Measurements from ENCODE around the gene DPP10. TPM values are rescaled to one million over a fixed set of nuclear protein-coding genes. Genes with fewer than 3 reads are reported as not detected.

Gene DPP10
- polyA plus RNA-seq, 4 donors: 11.5 to 24.1 (median 15.6) TPM

- DNase-seq (ENCODE audit: low read depth in 4 of 4, low spot score in 3 of 4): no peak
Observed at GRCh38 chr2:115796078-115796477, 1353.6 kb downstream of the DPP10 start.

GRCh38 chr2:115807276-115807675, 1364.8 kb downstream of the DPP10 start:
- no peak for DNase-seq (ENCODE audit: low read depth in 4 of 4, low spot score in 3 of 4)

GRCh38 chr2:115825912-115826311, 1383.5 kb downstream of the DPP10 start:
- DNase-seq (ENCODE audit: low read depth in 4 of 4, low spot score in 3 of 4): no peak

GRCh38 chr2:115833196-115833595, 1390.8 kb downstream of the DPP10 start:
- no peak for DNase-seq (ENCODE audit: low read depth in 4 of 4, low spot score in 3 of 4)

GRCh38 chr2:115838539-115838938, 1396.1 kb downstream of the DPP10 start:
- no peak for DNase-seq (ENCODE audit: low read depth in 4 of 4, low spot score in 3 of 4)

GRCh38 chr2:115842306-115842705, 1399.9 kb downstream of the DPP10 start:
- DNase-seq (ENCODE audit: low read depth in 4 of 4, low spot score in 3 of 4): no peak

- DNase-seq (ENCODE audit: low read depth in 4 of 4, low spot score in 3 of 4): no peak
Observed at GRCh38 chr2:115848192-115848591, 1405.8 kb downstream of the DPP10 start.

GRCh38 chr2:115867024-115867423, 1424.6 kb downstream of the DPP10 start:
- no peak for DNase-seq (ENCODE audit: low read depth in 4 of 4, low spot score in 3 of 4)

- DNase-seq (ENCODE audit: low read depth in 4 of 4, low spot score in 3 of 4): no peak
Observed at GRCh38 chr2:115874427-115874826, 1432.0 kb downstream of the DPP10 start.

- DNase-seq (ENCODE audit: low read depth in 4 of 4, low spot score in 3 of 4): no peak
Observed at GRCh38 chr2:115880558-115880957, 1438.1 kb downstream of the DPP10 start.

- no peak for DNase-seq (ENCODE audit: low read depth in 4 of 4, low spot score in 3 of 4)
Observed at GRCh38 chr2:115887209-115887776, 1444.9 kb downstream of the DPP10 start.
